ENCODE results near the gene RAB11A. TPM values are rescaled to one million over a fixed set of nuclear protein-coding genes. Genes with fewer than 3 reads are reported as not detected.

RAB11A gene
- total and polyA plus RNA-seq, 5 donors = 136 to 180 (median 155) TPM

DNA sequence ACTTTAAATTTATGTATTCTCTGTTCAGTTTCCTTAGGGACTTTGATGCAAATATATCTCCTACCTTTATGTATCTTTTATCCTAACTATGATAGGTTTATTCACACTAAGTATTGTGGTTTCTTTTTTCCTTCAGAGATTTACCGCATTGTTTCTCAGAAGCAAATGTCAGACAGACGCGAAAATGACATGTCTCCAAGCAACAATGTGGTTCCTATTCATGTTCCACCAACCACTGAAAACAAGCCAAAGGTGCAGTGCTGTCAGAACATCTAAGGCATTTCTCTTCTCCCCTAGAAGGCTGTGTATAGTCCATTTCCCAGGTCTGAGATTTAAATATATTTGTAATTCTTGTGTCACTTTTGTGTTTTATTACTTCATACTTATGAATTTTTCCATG lies 18.3 kb downstream of the RAB11A start:
- no peak overlapping the region for H3K4me3 ChIP-seq (ENCODE audit: low read length)
- DNase-seq (no peak), ATAC-seq (no peak)
- H3K27ac ChIP-seq (ENCODE audit: low read length) = no peak overlapping the region
- H3K4me1 ChIP-seq (ENCODE audit: control insufficient read depth, insufficient read depth, low read length) = no peaks in the 10 kb centered on the region
- intact Hi-C loops (cut with DNase I) = no loop called here
- no peaks in the 10 kb centered on the region for H3K9me3 ChIP-seq (ENCODE audit: control insufficient read depth, low read length)
- 87% methylated on average over 3 of the region's 3 CpGs for WGBS
- no peaks in the 10 kb centered on the region for H3K27me3 ChIP-seq (ENCODE audit: control insufficient read depth, insufficient read depth)

GRCh38 chr15:65888981-65889380 lies 19.7 kb downstream of the RAB11A start:
- DNase-seq (no peak), ATAC-seq (no peak)
- intact Hi-C loops (cut with DNase I) = no loop called here
- no peaks in the 10 kb centered on the region for H3K4me1 ChIP-seq (ENCODE audit: control insufficient read depth, insufficient read depth, low read length)
- no peaks in the 10 kb centered on the region for H3K9me3 ChIP-seq (ENCODE audit: control insufficient read depth, low read length)
- H3K4me3 ChIP-seq (ENCODE audit: low read length) = no peak overlapping the region
- no peaks in the 10 kb centered on the region for H3K27me3 ChIP-seq (ENCODE audit: control insufficient read depth, insufficient read depth)
- 60% methylated on average over 3 of the region's 3 CpGs for WGBS
- no peak overlapping the region for H3K27ac ChIP-seq (ENCODE audit: low read length)

DNA sequence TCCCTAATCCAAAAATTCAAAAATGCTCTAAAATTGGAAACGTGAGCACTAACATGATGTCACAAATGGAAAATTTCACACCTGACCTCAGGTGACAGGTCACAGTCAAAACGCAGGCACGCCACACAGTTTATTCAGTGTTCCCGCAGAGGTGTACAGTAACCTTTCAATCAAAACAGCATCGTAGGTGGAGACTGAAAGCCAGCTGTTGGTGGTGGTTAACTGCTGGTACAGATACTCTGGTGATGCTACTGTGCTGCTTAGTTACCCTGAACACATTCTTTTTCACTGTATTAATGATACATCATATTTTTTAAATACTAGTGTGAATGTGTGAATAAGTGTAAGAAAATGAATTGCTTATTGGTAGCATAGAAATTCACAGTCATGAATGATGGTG lies 23.8 kb downstream of the RAB11A start:
- ATAC-seq = no peak
- no peak overlapping the region for H3K27ac ChIP-seq (ENCODE audit: low read length)
- WGBS = 89% methylated on average over 5 of the region's 5 CpGs
- DNase-seq = no peak
- no peak overlapping the region for H3K4me3 ChIP-seq (ENCODE audit: low read length)
- intact Hi-C loops (cut with DNase I) = no loop called here
- no peaks in the 10 kb centered on the region for H3K27me3 ChIP-seq (ENCODE audit: control insufficient read depth, insufficient read depth)
- no peaks in the 10 kb centered on the region for H3K4me1 ChIP-seq (ENCODE audit: control insufficient read depth, insufficient read depth, low read length)
- no peaks in the 10 kb centered on the region for H3K9me3 ChIP-seq (ENCODE audit: control insufficient read depth, low read length)

DNA sequence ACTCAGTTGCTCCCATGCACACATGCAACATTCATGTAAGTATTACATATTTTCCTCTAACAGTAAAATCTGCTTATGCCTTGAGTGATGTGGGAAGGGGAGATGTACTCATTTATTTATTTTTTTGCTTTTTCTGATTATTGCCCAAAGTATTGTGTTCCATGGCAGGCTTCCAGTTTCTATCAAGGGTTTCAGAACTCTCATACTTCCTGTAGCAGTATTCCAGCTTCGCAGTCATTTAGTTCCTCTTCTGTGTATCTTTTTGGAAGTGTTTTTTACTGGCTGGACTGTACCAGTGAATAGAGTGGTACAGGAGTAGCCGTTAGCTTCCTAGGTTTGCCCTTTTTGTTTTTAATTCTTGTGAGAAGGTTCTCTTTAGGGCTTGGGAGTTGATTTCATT lies 26.9 kb downstream of the RAB11A start:
- intact Hi-C loops (cut with DNase I) = no loop called here
- no peak overlapping the region for H3K27ac ChIP-seq (ENCODE audit: low read length)
- no peak for ATAC-seq
- H3K27me3 ChIP-seq (ENCODE audit: control insufficient read depth, insufficient read depth) = no peaks in the 10 kb centered on the region
- no peak for DNase-seq
- no peaks in the 10 kb centered on the region for H3K9me3 ChIP-seq (ENCODE audit: control insufficient read depth, low read length)
- H3K4me1 ChIP-seq (ENCODE audit: control insufficient read depth, insufficient read depth, low read length) = no peaks in the 10 kb centered on the region
- 33% methylated on average over 2 of the region's 2 CpGs for WGBS
- no peak overlapping the region for H3K4me3 ChIP-seq (ENCODE audit: low read length)

DNA sequence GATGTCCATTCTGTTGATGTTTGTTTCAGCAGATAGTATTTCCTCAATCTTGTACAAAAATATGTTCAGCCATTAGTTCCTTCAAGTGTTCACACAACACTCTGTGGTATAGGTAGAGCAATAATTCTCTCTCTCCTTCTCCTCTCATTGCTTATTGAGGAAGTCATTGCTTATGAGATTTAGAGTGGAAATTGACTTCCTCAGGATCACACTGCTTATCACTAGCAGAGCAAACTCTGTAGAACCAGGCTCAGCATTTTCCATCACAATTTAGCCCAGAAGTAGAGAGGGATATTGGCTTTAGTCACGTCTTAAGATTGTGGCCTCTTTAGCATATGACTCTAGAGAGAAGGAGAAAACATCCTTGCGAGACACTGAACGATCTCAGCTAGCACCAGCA lies 31.2 kb downstream of the RAB11A start:
- H3K4me1 ChIP-seq (ENCODE audit: control insufficient read depth, insufficient read depth, low read length) = peaks cover 2% of the 10 kb centered on the region
- H3K9me3 ChIP-seq (ENCODE audit: control insufficient read depth, low read length) = no peaks in the 10 kb centered on the region
- intact Hi-C loops (cut with DNase I) = no loop called here
- no peaks in the 10 kb centered on the region for H3K27me3 ChIP-seq (ENCODE audit: control insufficient read depth, insufficient read depth)
- no peak for DNase-seq
- WGBS = 91% methylated on average over 3 of the region's 3 CpGs
- ATAC-seq = no peak
- no peak overlapping the region for H3K4me3 ChIP-seq (ENCODE audit: low read length)
- no peak overlapping the region for H3K27ac ChIP-seq (ENCODE audit: low read length)

- H3K4me3 ChIP-seq (ENCODE audit: low read length) = no peak overlapping the region
- no peak for ATAC-seq
- intact Hi-C loops (cut with DNase I) = no loop called here
- H3K27me3 ChIP-seq (ENCODE audit: control insufficient read depth, insufficient read depth) = no peaks in the 10 kb centered on the region
- H3K4me1 ChIP-seq (ENCODE audit: control insufficient read depth, insufficient read depth, low read length) = peaks cover 2% of the 10 kb centered on the region
- H3K27ac ChIP-seq (ENCODE audit: low read length) = no peak overlapping the region
- no peak for DNase-seq
- H3K9me3 ChIP-seq (ENCODE audit: control insufficient read depth, low read length) = no peaks in the 10 kb centered on the region
- WGBS = 60% methylated on average over 2 of the region's 2 CpGs
These were observed 32.0 kb downstream of the RAB11A start for GRCh38 chr15:65901336-65901735.

- Histone ChIP-seq H3K27me3 (ENCODE audit: control insufficient read depth, insufficient read depth) (no peaks in the 10 kb centered on the region), H3K9me3 (ENCODE audit: control insufficient read depth, low read length) (no peaks in the 10 kb centered on the region), H3K27ac (ENCODE audit: low read length) (no peak overlapping the region), H3K4me1 (ENCODE audit: control insufficient read depth, insufficient read depth, low read length) (peaks cover 2% of the 10 kb centered on the region), H3K4me3 (ENCODE audit: low read length) (no peak overlapping the region)
- no peak for DNase-seq
- ATAC-seq = no peak
- WGBS = 94% methylated on average over 3 of the region's 3 CpGs
- intact Hi-C loops (cut with DNase I) = no loop called here
These were observed 32.5 kb downstream of the RAB11A start for GRCh38 chr15:65901836-65902235.

- peak; percentile 83 to 96 for ATAC-seq
- DNase-seq = peak in 2 of 3 donors; percentile 59 to 65
- 79% methylated on average over 1 of the region's 1 CpG for WGBS
- Histone ChIP-seq H3K27me3 (ENCODE audit: control insufficient read depth, insufficient read depth) (no peaks in the 10 kb centered on the region), H3K4me3 (ENCODE audit: low read length) (no peak overlapping the region), H3K27ac (ENCODE audit: low read length) (no peak overlapping the region), H3K4me1 (ENCODE audit: control insufficient read depth, insufficient read depth, low read length) (peaks cover 2% of the 10 kb centered on the region), H3K9me3 (ENCODE audit: control insufficient read depth, low read length) (no peaks in the 10 kb centered on the region)
- intact Hi-C loops (cut with DNase I) = no loop called here
These were observed 33.1 kb downstream of the RAB11A start for GRCh38 chr15:65902373-65902772.

GRCh38 chr15:65903296-65904073 lies 34.2 kb downstream of the RAB11A start:
- H3K4me1 ChIP-seq (ENCODE audit: control insufficient read depth, insufficient read depth, low read length) = peaks cover 2% of the 10 kb centered on the region
- H3K9me3 ChIP-seq (ENCODE audit: control insufficient read depth, low read length) = no peaks in the 10 kb centered on the region
- no peak overlapping the region for H3K4me3 ChIP-seq (ENCODE audit: low read length)
- H3K27me3 ChIP-seq (ENCODE audit: control insufficient read depth, insufficient read depth) = no peaks in the 10 kb centered on the region
- intact Hi-C loops (cut with DNase I) = no loop called here
- ATAC-seq (no peak), DNase-seq (no peak)
- WGBS = 74% methylated on average over 6 of the region's 6 CpGs
- no peak overlapping the region for H3K27ac ChIP-seq (ENCODE audit: low read length)

DNA sequence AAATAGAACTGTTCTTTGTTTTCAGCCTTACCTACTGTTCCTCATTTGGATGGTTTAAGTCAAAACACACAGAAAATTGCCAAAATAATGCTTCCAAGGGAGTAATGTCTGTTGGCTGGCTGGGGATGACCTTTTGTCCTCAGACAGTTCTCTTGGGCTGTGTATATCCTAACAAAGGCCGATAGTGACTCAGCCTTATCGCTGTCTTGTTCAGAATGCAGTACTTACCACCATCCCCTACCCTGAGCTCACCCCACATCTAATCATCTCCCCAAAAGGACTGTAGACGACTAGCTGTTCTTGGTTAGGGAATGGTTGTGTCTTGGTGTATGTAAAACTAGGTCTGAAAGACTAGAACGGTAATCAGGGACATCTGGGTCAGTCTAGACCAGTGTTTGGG lies 35.0 kb downstream of the RAB11A start:
- ATAC-seq (peak in 1 of 2 donors; percentile 8), DNase-seq (no peak)
- H3K27ac ChIP-seq (ENCODE audit: low read length) = no peak overlapping the region
- H3K4me3 ChIP-seq (ENCODE audit: low read length) = no peak overlapping the region
- intact Hi-C loops (cut with DNase I) = no loop called here
- no peaks in the 10 kb centered on the region for H3K9me3 ChIP-seq (ENCODE audit: control insufficient read depth, low read length)
- H3K27me3 ChIP-seq (ENCODE audit: control insufficient read depth, insufficient read depth) = no peaks in the 10 kb centered on the region
- 60% methylated on average over 4 of the region's 4 CpGs for WGBS
- peaks cover 2% of the 10 kb centered on the region for H3K4me1 ChIP-seq (ENCODE audit: control insufficient read depth, insufficient read depth, low read length)

- Histone ChIP-seq H3K27me3 (ENCODE audit: control insufficient read depth, insufficient read depth) (no peaks in the 10 kb centered on the region), H3K4me3 (ENCODE audit: low read length) (no peak overlapping the region), H3K9me3 (ENCODE audit: control insufficient read depth, low read length) (no peaks in the 10 kb centered on the region), H3K27ac (ENCODE audit: low read length) (no peak overlapping the region), H3K4me1 (ENCODE audit: control insufficient read depth, insufficient read depth, low read length) (peaks cover 2% of the 10 kb centered on the region)
- ATAC-seq (no peak), DNase-seq (no peak)
- WGBS = 97% methylated on average over 1 of the region's 1 CpG
- intact Hi-C loops (cut with DNase I) = no loop called here
These were observed 37.1 kb downstream of the RAB11A start for GRCh38 chr15:65906396-65906795.

DNA sequence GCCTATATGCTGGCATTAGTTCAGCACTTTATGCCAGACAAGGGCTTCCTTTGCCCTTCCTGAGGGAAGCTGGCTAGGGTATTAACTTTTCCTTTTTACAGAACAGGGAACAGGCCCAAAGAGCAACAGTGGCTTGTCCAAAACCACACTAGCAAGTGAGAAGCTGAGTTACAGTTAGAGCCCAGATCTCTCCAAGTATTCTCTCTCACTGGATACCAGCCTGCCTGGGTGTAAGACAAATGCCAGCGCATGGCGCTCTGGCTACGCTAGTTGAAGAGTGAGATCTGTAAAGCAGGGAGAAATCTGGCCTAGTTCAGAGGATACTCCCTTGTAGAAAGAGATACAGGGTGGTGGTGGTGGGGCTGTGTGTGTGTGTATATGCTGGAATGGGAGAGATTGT lies 38.4 kb downstream of the RAB11A start:
- H3K4me3 ChIP-seq (ENCODE audit: low read length) = no peak overlapping the region

More for the DNA sequence above, 38.4 kb downstream of the RAB11A start:
- Histone ChIP-seq H3K9me3 (ENCODE audit: control insufficient read depth, low read length) (no peaks in the 10 kb centered on the region), H3K27ac (ENCODE audit: low read length) (no peak overlapping the region), H3K4me1 (ENCODE audit: control insufficient read depth, insufficient read depth, low read length) (peaks cover 2% of the 10 kb centered on the region), H3K27me3 (ENCODE audit: control insufficient read depth, insufficient read depth) (no peaks in the 10 kb centered on the region)
- ATAC-seq (no peak), DNase-seq (no peak)
- intact Hi-C loops (cut with DNase I) = no loop called here
- 96% methylated on average over 3 of the region's 3 CpGs for WGBS

Data from right cardiac atrium (tissue), 5 donors.